H1 (cell line): ENCODE data around the gene PCYT2. TPM values are rescaled to one million over a fixed set of nuclear protein-coding genes. Genes with fewer than 3 reads are reported as not detected.

ENCODE experiments used
- CTCF ChIA-PET: fragments of 300-600 bp; sonication (Branson Sonifier 250); formaldehyde crosslinking; loops from one replicate; lab custom pipeline; 2021; ENCODE audit not compliant: partially characterized antibody; lab: Charles Lee
- POLR2A ChIA-PET: fragments of 300-600 bp; sonication (Branson Sonifier 250); formaldehyde crosslinking; loops from one replicate; lab custom pipeline; 2021; ENCODE audit warnings: inconsistent platforms; ENCODE audit not compliant: partially characterized antibody; lab: Charles Lee
- DNase-seq, 2 experiments: peaks; one replicate each; pipeline versions ENCODE4 v3.0.0 to v3.0.0-alpha.2; 2010 to 2022; ENCODE audit warnings: low spot score in 2 of 2, low read depth in 1 of 2, mixed read lengths in 1 of 2
- FAIRE-seq: peaks from 2 replicates; lab custom pipeline; 2011; peaks lifted over from hg19 to GRCh38; lab: Jason Lieb, UNC
- H2AFZ ChIP-seq: 2 replicates; pipeline ENCODE4 v1.8.1; 2012; ENCODE audit warnings: low read length, inconsistent platforms
- H2AK5ac ChIP-seq: 2 replicates; pipeline ENCODE4 v1.6.1; 2013; ENCODE audit warnings: low read depth, low read length
- H2BK120ac ChIP-seq: replicated peaks from 2 replicates; pipeline ENCODE3; 2013; ENCODE audit warnings: low read depth, low read length, inconsistent platforms
- H2BK12ac ChIP-seq: 2 replicates; pipeline ENCODE4 v1.6.1; 2013; ENCODE audit warnings: low read depth, low read length
- H2BK15ac ChIP-seq: 2 replicates; pipeline ENCODE4 v1.6.1; 2013; ENCODE audit warnings: low read length
- H2BK20ac ChIP-seq: 2 replicates; pipeline ENCODE4 v1.6.1; 2013; ENCODE audit warnings: low read length
- H2BK5ac ChIP-seq: 2 replicates; pipeline ENCODE4 v1.6.1; 2013; ENCODE audit warnings: low read depth, low read length
- H3K14ac ChIP-seq: 2 replicates; pipeline ENCODE4 v1.6.1; 2013; ENCODE audit warnings: inconsistent platforms; ENCODE audit not compliant: insufficient read length
- H3K18ac ChIP-seq: 2 replicates; pipeline ENCODE4 v1.6.1; 2013; ENCODE audit warnings: low read length; ENCODE audit errors: extremely low read depth
- H3K23ac ChIP-seq: 2 replicates; pipeline ENCODE4 v1.6.1; 2013; ENCODE audit warnings: inconsistent platforms; ENCODE audit not compliant: insufficient read length
- H3K23me2 ChIP-seq: 2 replicates; pipeline ENCODE4 v1.6.1; 2013; ENCODE audit warnings: low read depth, low read length
- H3K27ac ChIP-seq: 2 replicates; pipeline ENCODE4 v1.6.1; 2011; ENCODE audit warnings: low read depth, low read length, inconsistent platforms
- H3K27me3 ChIP-seq, 4 experiments: replicated peaks in 1 of 4; 1 replicate in 1 of 4; 2 replicates in 3 of 4; pipeline versions ENCODE4 v1.6.1 to v1.8.1; 2011 to 2013; ENCODE audit warnings: low read length in 3 of 4, mild to moderate bottlenecking in 3 of 4, inconsistent platforms in 2 of 4, mixed read lengths in 2 of 4, moderate library complexity in 1 of 4; ENCODE audit not compliant: control insufficient read depth in 3 of 4, insufficient read depth in 3 of 4; ENCODE audit errors: extremely low read depth in 1 of 4
- H3K36me3 ChIP-seq, 4 experiments: 2 replicates each; pipeline versions ENCODE4 v1.6.1 to v1.8.1; 2011 to 2013; ENCODE audit warnings: mild to moderate bottlenecking in 4 of 4, low read length in 3 of 4, moderate library complexity in 2 of 4, control low read depth in 1 of 4, inconsistent platforms in 1 of 4; ENCODE audit not compliant: insufficient read depth in 4 of 4, control insufficient read depth in 2 of 4
- H3K4ac ChIP-seq: replicated peaks from 2 replicates; pipeline ENCODE3; 2013; ENCODE audit warnings: low read length, low read depth, mixed read lengths, inconsistent platforms; ENCODE audit not compliant: insufficient read length
- H3K4me1 ChIP-seq, 4 experiments: replicated peaks in 1 of 4; 1 replicate in 1 of 4; 2 replicates in 3 of 4; pipeline versions ENCODE4 v1.6.1 to v1.8.1; 2011 to 2013; ENCODE audit warnings: low read length in 3 of 4, inconsistent platforms in 2 of 4, mixed read lengths in 1 of 4; ENCODE audit not compliant: insufficient read depth in 4 of 4, control insufficient read depth in 3 of 4
- H3K4me2 ChIP-seq, 2 experiments: 2 replicates each; pipeline versions ENCODE4 v1.6.1 to v1.8.1; 2011 to 2013; ENCODE audit warnings: low read depth in 2 of 2, low read length in 2 of 2, control low read depth in 1 of 2, inconsistent platforms in 1 of 2, mild to moderate bottlenecking in 1 of 2; ENCODE audit not compliant: insufficient read depth in 1 of 2
- H3K4me3 ChIP-seq, 4 experiments: fragments of 200-600, 300-600 bp in 1 of 4; sonication (generic), shearing (Covaris generic), sonication (Bioruptor Twin) in 1 of 4; 2 replicates each; pipeline versions ENCODE4 v1.5.1 to v1.8.1; 2011 to 2016; ENCODE audit warnings: low read length in 4 of 4, low read depth in 3 of 4, control low read depth in 2 of 4, inconsistent platforms in 2 of 4, mild to moderate bottlenecking in 2 of 4, mixed read lengths in 1 of 4, moderate library complexity in 1 of 4; ENCODE audit not compliant: insufficient read depth in 2 of 4; ENCODE audit errors: extremely low read depth in 1 of 4
- H3K56ac ChIP-seq: replicated peaks from 2 replicates; pipeline ENCODE3; 2013; ENCODE audit warnings: low read depth, mild to moderate bottlenecking, mixed read lengths, low read length, inconsistent platforms; ENCODE audit not compliant: insufficient read length
- H3K79me1 ChIP-seq: 2 replicates; pipeline ENCODE4 v1.6.1; 2013; ENCODE audit warnings: low read depth, low read length, control low read depth
- H3K79me2 ChIP-seq, 2 experiments: 2 replicates each; pipeline versions ENCODE4 v1.6.1 to v1.8.1; 2012 to 2013; ENCODE audit warnings: low read length in 2 of 2, mild to moderate bottlenecking in 2 of 2, inconsistent platforms in 1 of 2; ENCODE audit not compliant: insufficient read depth in 2 of 2, control insufficient read depth in 1 of 2
- H3K9ac ChIP-seq, 4 experiments: replicated peaks in 1 of 4; 1 replicate in 1 of 4; 2 replicates in 3 of 4; pipeline versions ENCODE4 v1.6.1 to v1.8.1; 2011 to 2013; ENCODE audit warnings: low read depth in 3 of 4, low read length in 3 of 4, control low read depth in 2 of 4, mild to moderate bottlenecking in 2 of 4, moderate library complexity in 2 of 4, inconsistent platforms in 1 of 4; ENCODE audit errors: extremely low read depth in 1 of 4
- H3K9me3 ChIP-seq, 2 experiments: 2 replicates each; pipeline versions ENCODE4 v1.6.1 to v1.8.1; 2012 to 2013; ENCODE audit warnings: mild to moderate bottlenecking in 2 of 2, moderate library complexity in 2 of 2, control low read depth in 1 of 2, inconsistent platforms in 1 of 2, low read depth in 1 of 2, low read length in 1 of 2, mixed read lengths in 1 of 2; ENCODE audit not compliant: insufficient read depth in 2 of 2
- H4K20me1 ChIP-seq, 2 experiments: replicated peaks in 1 of 2; 2 replicates each; pipeline versions ENCODE3 to v1.8.1; 2011 to 2013; ENCODE audit warnings: inconsistent platforms in 2 of 2, low read length in 2 of 2, mild to moderate bottlenecking in 1 of 2; ENCODE audit not compliant: insufficient read depth in 2 of 2, control insufficient read depth in 1 of 2
- H4K5ac ChIP-seq: 2 replicates; pipeline ENCODE4 v1.6.1; 2013; ENCODE audit warnings: low read length, low read depth, mixed read lengths, inconsistent platforms; ENCODE audit not compliant: insufficient read length
- H4K8ac ChIP-seq: 2 replicates; pipeline ENCODE4 v1.8.0; 2013; ENCODE audit warnings: mild to moderate bottlenecking, moderate library complexity, low read length, inconsistent platforms; ENCODE audit not compliant: insufficient read depth; ENCODE audit errors: extremely low read depth
- H4K91ac ChIP-seq: replicated peaks from 2 replicates; pipeline ENCODE3; 2013; ENCODE audit warnings: low read length, mixed read lengths, inconsistent platforms; ENCODE audit not compliant: insufficient read length
- BCL11A ChIP-seq, 2 experiments: IDR thresholded peaks; one replicate each; pipeline ENCODE4 v1.6.1; 2011; ENCODE audit warnings: low read depth in 2 of 2, low read length in 2 of 2, mild to moderate bottlenecking in 2 of 2
- RAD21 ChIP-seq, 2 experiments: IDR thresholded peaks in 1 of 2; conservative IDR thresholded peaks in 1 of 2; 2 replicates each; pipeline ENCODE4 v1.6.1; 2011; ENCODE audit warnings: low read depth in 2 of 2, low read length in 2 of 2, improper control_type of control experiment in 1 of 2, inconsistent platforms in 1 of 2, mild to moderate bottlenecking in 1 of 2, moderate library complexity in 1 of 2
- SP1 ChIP-seq: IDR thresholded peaks from 2 replicates; pipeline ENCODE4 v1.6.1; 2011; ENCODE audit warnings: low read depth, low read length
- YY1 ChIP-seq: IDR thresholded peaks from 2 replicates; pipeline ENCODE4 v1.6.1; 2011; ENCODE audit warnings: low read depth, mild to moderate bottlenecking, low read length
- WGBS, 2 experiments: shearing (Covaris generic) in 1 of 2; methylation state at CpG; one replicate each; pipeline versions ENCODE4 v1.1.6 to v1.1.7; 2013 to 2015; ENCODE audit warnings: low lambda C conversion rate in 2 of 2, mixed read lengths in 2 of 2, inconsistent platforms in 1 of 2, low coverage in 1 of 2, missing lambda C conversion rate in 1 of 2; ENCODE audit not compliant: insufficient replicate concordance in 2 of 2, insufficient coverage in 1 of 2, insufficient read length in 1 of 2; ENCODE audit errors: extremely low coverage in 1 of 2, missing lambda C conversion rate in 1 of 2; 5-methylcytosine and 5-hydroxymethylcytosine counted together
- polyA plus RNA-seq, 7 experiments: library from polyadenylated mRNA; depleted of rRNA in 3 of 7; stranded (reverse) in 5 of 7; unstranded in 2 of 7; fragments of >200 nt in 5 of 7; fragments of 200-250 nt in 2 of 7; gene quantifications; 1 replicate in 5 of 7; 2 replicates in 1 of 7; 4 replicates in 1 of 7; pipeline versions ENCODE4 v1.2.1 to v1.2.3, GENCODE V29; 2011 to 2013; ENCODE audit warnings: missing spikeins in 2 of 7, mixed read lengths in 2 of 7
- total RNA-seq: library from RNA; stranded (reverse); fragmentation: NEBNext Ultra II Directional; extraction: Animal tissue kit (Norgen Biotek cat#: 25700); gene quantifications from 2 replicates; pipeline ENCODE4 v1.2.1, GENCODE V29; 2021
- TF ChIP-seq, protein P1 (sequence below), 3 experiments: IDR thresholded peaks; 1 replicate in 2 of 3; 2 replicates in 1 of 3; pipeline versions ENCODE4 v1.5.1 to v1.6.1; 2011; ENCODE audit warnings: low read length in 3 of 3, mild to moderate bottlenecking in 3 of 3, inconsistent platforms in 2 of 3, low read depth in 1 of 3, moderate library complexity in 1 of 3; ENCODE audit not compliant: insufficient read depth in 1 of 3; ENCODE audit errors: control extremely low read depth in 1 of 3
- TF ChIP-seq, protein P2 (sequence below): IDR thresholded peaks from 2 replicates; pipeline ENCODE4 v1.6.1; 2012; ENCODE audit warnings: inconsistent platforms

The PCYT2 gene
- total and polyA plus RNA-seq, 2 of the 8 experiments (the other 6 are each of a cell fraction or from before 2014, with no cell fraction given): 29.9 to 31.3 TPM

DNA sequence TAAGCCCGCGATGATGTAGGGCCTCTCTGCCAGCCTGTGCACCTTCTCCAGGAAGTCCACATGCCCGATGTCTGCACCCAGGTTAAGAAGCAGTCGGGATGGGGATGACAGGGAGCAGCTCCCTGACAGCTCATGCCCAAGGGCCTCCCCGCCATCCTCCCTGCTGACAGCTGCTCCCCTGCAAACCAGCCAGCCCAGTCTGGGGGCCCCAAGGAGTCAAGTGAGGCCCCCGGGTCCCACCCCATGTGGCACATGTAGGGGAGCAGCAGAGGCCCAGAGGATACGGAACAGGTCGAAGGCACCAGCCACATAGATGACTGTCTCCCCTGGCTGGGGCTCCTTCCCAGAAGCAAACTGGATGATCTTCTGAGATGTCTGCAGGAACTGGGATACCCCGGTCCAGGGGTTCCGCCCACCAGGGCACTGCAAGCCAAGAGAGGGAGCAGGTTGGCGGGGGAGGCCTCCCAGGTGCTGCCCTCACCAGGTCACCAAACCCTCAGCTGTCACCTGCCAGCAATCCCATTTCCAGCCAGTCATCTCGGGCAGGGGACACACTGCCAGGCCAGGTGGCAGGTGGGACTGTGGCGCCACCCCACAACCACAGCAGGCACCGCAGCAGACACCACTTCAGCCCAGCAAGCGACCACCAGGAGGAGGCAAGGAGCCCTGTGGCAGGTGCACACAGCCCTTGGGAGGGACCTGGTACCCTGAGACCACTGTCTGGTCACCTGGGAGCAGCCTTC lies 4.6 kb downstream of the PCYT2 start:
- Histone ChIP-seq H3K36me3 (no peaks in the 10 kb centered on the region; a peak in 3 of 8 replicates), H4K5ac (no peak overlapping the region), H3K4ac (no peak overlapping the region), H4K91ac (no peak overlapping the region), H3K4me1 (peaks cover 0 to 12% (median 7%) of the 10 kb centered on the region in 4 experiments; a peak in 4 of 7 replicates), H2AFZ (no peak overlapping the region), H2AK5ac (no peak overlapping the region), H4K8ac (no peak overlapping the region; the same call in 1 of the 2 replicates), H3K79me1 (peaks cover 2% of the 10 kb centered on the region; the same call in 1 of the 2 replicates), H3K27ac (no peak overlapping the region), H2BK120ac (no peak overlapping the region), H3K79me2 (no peaks in the 10 kb centered on the region), H2BK12ac (no peak overlapping the region), H3K14ac (no peak overlapping the region), H3K9me3 (no peaks in the 10 kb centered on the region), H3K9ac (no peak overlapping the region), H3K56ac (no peak overlapping the region), H2BK20ac (no peak overlapping the region), H4K20me1 (peaks cover 3 to 19% of the 10 kb centered on the region in 2 experiments), H2BK15ac (no peak overlapping the region), H3K27me3 (peaks cover 0 to 19% (median 8%) of the 10 kb centered on the region in 4 experiments; a peak in 5 of 7 replicates), H3K18ac (no peak overlapping the region), H2BK5ac (no peak overlapping the region), H3K23ac (no peak overlapping the region), H3K4me3 (no peak overlapping the region), H3K23me2 (peaks cover 12% of the 10 kb centered on the region; the same call in 1 of the 2 replicates), H3K4me2 (no peak overlapping the region)
- POLR2A ChIA-PET: interaction anchor here (1.4 to 2.0 kb wide), 4 partner anchors 8 to 16 kb away, joined by 3 to 11 read pairs (median 6); partner anchors contain the start of gene ANAPC11
- TF ChIP-seq, protein P1, sequence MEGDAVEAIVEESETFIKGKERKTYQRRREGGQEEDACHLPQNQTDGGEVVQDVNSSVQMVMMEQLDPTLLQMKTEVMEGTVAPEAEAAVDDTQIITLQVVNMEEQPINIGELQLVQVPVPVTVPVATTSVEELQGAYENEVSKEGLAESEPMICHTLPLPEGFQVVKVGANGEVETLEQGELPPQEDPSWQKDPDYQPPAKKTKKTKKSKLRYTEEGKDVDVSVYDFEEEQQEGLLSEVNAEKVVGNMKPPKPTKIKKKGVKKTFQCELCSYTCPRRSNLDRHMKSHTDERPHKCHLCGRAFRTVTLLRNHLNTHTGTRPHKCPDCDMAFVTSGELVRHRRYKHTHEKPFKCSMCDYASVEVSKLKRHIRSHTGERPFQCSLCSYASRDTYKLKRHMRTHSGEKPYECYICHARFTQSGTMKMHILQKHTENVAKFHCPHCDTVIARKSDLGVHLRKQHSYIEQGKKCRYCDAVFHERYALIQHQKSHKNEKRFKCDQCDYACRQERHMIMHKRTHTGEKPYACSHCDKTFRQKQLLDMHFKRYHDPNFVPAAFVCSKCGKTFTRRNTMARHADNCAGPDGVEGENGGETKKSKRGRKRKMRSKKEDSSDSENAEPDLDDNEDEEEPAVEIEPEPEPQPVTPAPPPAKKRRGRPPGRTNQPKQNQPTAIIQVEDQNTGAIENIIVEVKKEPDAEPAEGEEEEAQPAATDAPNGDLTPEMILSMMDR (IDR thresholded peaks at IDR 0.05; ENCODE audit: control extremely low read depth in 1 of 3, insufficient read depth in 1 of 3, low read depth in 1 of 3, low read length in 3 of 3): peak; percentile 74 to 97 (median 78)
- no peak for TF ChIP-seq YY1
- peak; percentile 50 to 58 for TF ChIP-seq RAD21 (IDR thresholded peaks at IDR 0.05 in 1 of 2, conservative IDR thresholded peaks at IDR 0.05 in 1 of 2; ENCODE audit: low read depth in 2 of 2, low read length in 2 of 2)
- no peak for TF ChIP-seq SP1
- no peak for TF ChIP-seq BCL11A (IDR thresholded peaks at IDR 0.05; ENCODE audit: low read depth in 2 of 2, low read length in 2 of 2)
- TF ChIP-seq, protein P2, sequence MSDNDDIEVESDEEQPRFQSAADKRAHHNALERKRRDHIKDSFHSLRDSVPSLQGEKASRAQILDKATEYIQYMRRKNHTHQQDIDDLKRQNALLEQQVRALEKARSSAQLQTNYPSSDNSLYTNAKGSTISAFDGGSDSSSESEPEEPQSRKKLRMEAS: 0 out of 2 replicates have a peak, but pooled peaks have one; percentile 26
- 88% methylated on average over 14 of the region's 15 CpGs; no CpG with 5 or more reads in 1 of the 2 experiments for WGBS, 2 experiments
- no peak for DNase-seq
- no peak for FAIRE-seq
- CTCF ChIA-PET: interaction anchor here (0.5 to 1.7 kb wide), 8 partner anchors 9 to 170 kb away, joined by 3 to 7 read pairs (median 4); no protein-coding TSS in a partner anchor
